Esophagus muscularis mucosa (tissue), 3 donors: ENCODE data around the gene MYBPC1.

Experiments used
- CTCF ChIP-seq, 3 experiments: fragments of 200-600 bp in 2 of 3; fragments of 450-650 bp in 1 of 3; sonication (generic) in 2 of 3; IDR thresholded peaks; one replicate each; pipeline ENCODE4 v1.5.1; 2017 to 2019; ENCODE audit warnings: antibody characterized with exemption in 3 of 3, mild to moderate bottlenecking in 2 of 3, moderate library complexity in 1 of 3
- POLR2A ChIP-seq: fragments of 450-650 bp; IDR thresholded peaks from one replicate; pipeline ENCODE4 v1.6.1; 2017; ENCODE audit warnings: antibody characterized with exemption, moderate library complexity, mild to moderate bottlenecking, low read depth
- POLR2AphosphoS5 ChIP-seq, 2 donors: sonication (generic); formaldehyde crosslinking; IDR thresholded peaks; one replicate each; pipeline ENCODE4 v1.6.1; 2017; ENCODE audit warnings: antibody characterized with exemption in 2 of 2

GRCh38 chr12:101686176-101686575 lies 91.4 kb downstream of the MYBPC1 start:
- TF ChIP-seq CTCF (IDR thresholded peaks at IDR 0.05) (no peak), POLR2AphosphoS5 (IDR thresholded peaks at IDR 0.05) (no peak), POLR2A (no peak)
